Fibroblast of lung (primary cell): ENCODE measurements around the gene NOP9. TPM values are rescaled to one million over a fixed set of nuclear protein-coding genes. Genes with fewer than 3 reads are reported as not detected.
A peak's percentile ranks its signal among the peaks of the same experiment; 100 is the strongest.

Experiments used
- DNase-seq, 2 donors: peaks; one replicate each; pipeline versions ENCODE4 v3.0.0 to v3.0.0-alpha.2; 2010; ENCODE audit warnings: low read depth in 2 of 2
- H2AFZ ChIP-seq: 2 replicates; pipeline ENCODE4 v1.5.1; 2012; ENCODE audit warnings: low read length, control low read depth, inconsistent platforms
- H3K27ac ChIP-seq: 2 replicates; pipeline ENCODE4 v1.5.1; 2011; ENCODE audit warnings: low read length, control low read depth; ENCODE audit not compliant: insufficient read depth
- H3K27me3 ChIP-seq: 2 replicates; pipeline ENCODE4 v1.5.1; 2011; ENCODE audit warnings: mild to moderate bottlenecking, low read length; ENCODE audit not compliant: control insufficient read depth, insufficient read depth
- H3K36me3 ChIP-seq: 2 replicates; pipeline ENCODE4 v1.5.1; 2011; ENCODE audit warnings: low read length; ENCODE audit not compliant: control insufficient read depth, insufficient read depth
- H3K4me1 ChIP-seq: 2 replicates; pipeline ENCODE4 v1.5.1; 2011; ENCODE audit warnings: low read length; ENCODE audit not compliant: control insufficient read depth, insufficient read depth; ENCODE audit errors: extremely low read depth
- H3K4me2 ChIP-seq: 2 replicates; pipeline ENCODE4 v1.5.1; 2011; ENCODE audit warnings: low read length, control low read depth; ENCODE audit not compliant: insufficient read depth; ENCODE audit errors: extremely low read depth
- H3K4me3 ChIP-seq, 4 experiments: fragments of 200-600 bp in 1 of 4; sonication (generic) in 1 of 4; replicated peaks in 1 of 4; 2 replicates each; pipeline ENCODE4 v1.5.1; 2011 to 2016; ENCODE audit warnings: low read length in 4 of 4, low read depth in 3 of 4, mild to moderate bottlenecking in 3 of 4, control low read depth in 2 of 4, inconsistent platforms in 1 of 4, mixed read lengths in 1 of 4; ENCODE audit not compliant: insufficient read depth in 1 of 4; ENCODE audit errors: control extremely low read depth in 1 of 4
- H3K79me2 ChIP-seq: 2 replicates; pipeline ENCODE4 v1.5.1; 2012; ENCODE audit warnings: mild to moderate bottlenecking, low read length, inconsistent platforms; ENCODE audit not compliant: control insufficient read depth, insufficient read depth
- H3K9ac ChIP-seq: 2 replicates; pipeline ENCODE4 v1.5.1; 2011; ENCODE audit warnings: mild to moderate bottlenecking, low read length, control low read depth; ENCODE audit not compliant: insufficient read depth
- H3K9me3 ChIP-seq: 2 replicates; pipeline ENCODE4 v1.5.1; 2012; ENCODE audit warnings: low read depth, low read length; ENCODE audit not compliant: control insufficient read depth, insufficient read depth
- H4K20me1 ChIP-seq: 2 replicates; pipeline ENCODE4 v1.5.1; 2011; ENCODE audit warnings: low read length; ENCODE audit not compliant: control insufficient read depth, insufficient read depth; ENCODE audit errors: extremely low read depth
- EZH2 ChIP-seq: IDR thresholded peaks from 2 replicates; pipeline ENCODE4 v1.5.1; 2012; ENCODE audit warnings: low read length, control low read depth, mild to moderate bottlenecking; ENCODE audit errors: missing control alignments
- polyA plus RNA-seq, 2 donors: library from polyadenylated mRNA; depleted of rRNA in 1 of 2; stranded (reverse) in 1 of 2; unstranded in 1 of 2; fragments of >200 nt; gene quantifications; 2 replicates each; pipeline ENCODE4 v1.2.1, GENCODE V29; 2011 to 2012; ENCODE audit warnings: missing spikeins in 1 of 2
- total RNA-seq: library from RNA; depleted of rRNA; stranded (reverse); fragments of >200 nt; gene quantifications from 2 replicates; pipeline ENCODE4 v1.2.1, GENCODE V29; 2014
- TF ChIP-seq, protein P1 (sequence below), 2 donors: IDR thresholded peaks in 1 of 2; conservative IDR thresholded peaks in 1 of 2; 1 replicate in 1 of 2; 2 replicates in 1 of 2; pipeline ENCODE4 v1.5.1; 2011 to 2012; ENCODE audit warnings: low read length in 2 of 2, control low read depth in 1 of 2, inconsistent platforms in 1 of 2, low read depth in 1 of 2, mild to moderate bottlenecking in 1 of 2

The NOP9 gene
- total and polyA plus RNA-seq, 2 donors (not counting 1 experiment from before 2014, with no cell fraction given) = 8.0 to 16.2 TPM

DNA sequence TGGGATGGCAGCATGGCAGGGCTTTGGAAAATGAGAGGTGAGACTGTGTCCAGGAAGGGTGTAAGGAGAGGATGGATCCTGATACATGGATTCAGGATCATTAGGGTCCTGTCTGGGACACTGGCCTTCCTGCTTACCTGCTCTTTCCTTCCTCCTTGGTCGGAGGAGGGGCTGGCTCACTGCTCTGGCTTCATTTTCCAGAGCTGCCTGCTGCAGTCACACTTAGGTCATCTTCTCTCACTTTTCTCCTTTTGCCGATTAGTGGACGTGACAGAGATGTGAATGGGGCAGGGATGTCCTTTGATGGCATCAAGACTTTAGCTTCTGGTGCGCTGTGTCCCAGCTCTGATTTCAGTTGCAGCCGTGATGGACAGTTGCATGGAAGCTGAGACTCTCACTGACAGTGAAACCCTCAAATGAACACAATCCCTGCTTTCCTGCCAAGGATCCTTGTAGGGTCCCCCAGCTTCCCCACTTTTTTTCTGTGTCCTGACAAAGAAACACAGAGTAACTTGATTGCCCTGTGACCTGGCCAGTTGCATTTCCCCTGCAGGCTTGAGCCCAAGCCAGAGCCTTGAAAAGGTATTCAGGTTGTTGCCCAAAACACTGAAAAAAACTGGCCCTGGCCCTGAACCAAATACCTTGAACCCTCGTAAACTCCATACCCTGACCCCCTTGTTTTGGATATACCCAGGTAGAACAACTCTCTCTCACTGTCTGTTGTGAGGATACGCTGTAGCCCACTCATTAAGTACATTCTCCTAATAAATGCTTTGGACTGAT is 8.9 kb downstream of the NOP9 start:
- Histone ChIP-seq H3K27ac (no peak overlapping the region), H3K27me3 (no peaks in the 10 kb centered on the region), H2AFZ (no peak overlapping the region), H3K4me2 (no peak overlapping the region), H3K9me3 (no peaks in the 10 kb centered on the region), H4K20me1 (no peaks in the 10 kb centered on the region), H3K4me3 (no peak overlapping the region), H3K4me1 (peaks cover 12% of the 10 kb centered on the region), H3K36me3 (peaks cover 11% of the 10 kb centered on the region), H3K79me2 (no peaks in the 10 kb centered on the region), H3K9ac (no peak overlapping the region)
- TF ChIP-seq, protein P1, sequence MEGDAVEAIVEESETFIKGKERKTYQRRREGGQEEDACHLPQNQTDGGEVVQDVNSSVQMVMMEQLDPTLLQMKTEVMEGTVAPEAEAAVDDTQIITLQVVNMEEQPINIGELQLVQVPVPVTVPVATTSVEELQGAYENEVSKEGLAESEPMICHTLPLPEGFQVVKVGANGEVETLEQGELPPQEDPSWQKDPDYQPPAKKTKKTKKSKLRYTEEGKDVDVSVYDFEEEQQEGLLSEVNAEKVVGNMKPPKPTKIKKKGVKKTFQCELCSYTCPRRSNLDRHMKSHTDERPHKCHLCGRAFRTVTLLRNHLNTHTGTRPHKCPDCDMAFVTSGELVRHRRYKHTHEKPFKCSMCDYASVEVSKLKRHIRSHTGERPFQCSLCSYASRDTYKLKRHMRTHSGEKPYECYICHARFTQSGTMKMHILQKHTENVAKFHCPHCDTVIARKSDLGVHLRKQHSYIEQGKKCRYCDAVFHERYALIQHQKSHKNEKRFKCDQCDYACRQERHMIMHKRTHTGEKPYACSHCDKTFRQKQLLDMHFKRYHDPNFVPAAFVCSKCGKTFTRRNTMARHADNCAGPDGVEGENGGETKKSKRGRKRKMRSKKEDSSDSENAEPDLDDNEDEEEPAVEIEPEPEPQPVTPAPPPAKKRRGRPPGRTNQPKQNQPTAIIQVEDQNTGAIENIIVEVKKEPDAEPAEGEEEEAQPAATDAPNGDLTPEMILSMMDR (conservative IDR thresholded peaks at IDR 0.05 in 1 of 2, IDR thresholded peaks at IDR 0.05 in 1 of 2; ENCODE audit: low read depth in 1 of 2, low read length in 2 of 2) = no peak
- TF ChIP-seq EZH2 = no peak
- no peak for DNase-seq

DNA sequence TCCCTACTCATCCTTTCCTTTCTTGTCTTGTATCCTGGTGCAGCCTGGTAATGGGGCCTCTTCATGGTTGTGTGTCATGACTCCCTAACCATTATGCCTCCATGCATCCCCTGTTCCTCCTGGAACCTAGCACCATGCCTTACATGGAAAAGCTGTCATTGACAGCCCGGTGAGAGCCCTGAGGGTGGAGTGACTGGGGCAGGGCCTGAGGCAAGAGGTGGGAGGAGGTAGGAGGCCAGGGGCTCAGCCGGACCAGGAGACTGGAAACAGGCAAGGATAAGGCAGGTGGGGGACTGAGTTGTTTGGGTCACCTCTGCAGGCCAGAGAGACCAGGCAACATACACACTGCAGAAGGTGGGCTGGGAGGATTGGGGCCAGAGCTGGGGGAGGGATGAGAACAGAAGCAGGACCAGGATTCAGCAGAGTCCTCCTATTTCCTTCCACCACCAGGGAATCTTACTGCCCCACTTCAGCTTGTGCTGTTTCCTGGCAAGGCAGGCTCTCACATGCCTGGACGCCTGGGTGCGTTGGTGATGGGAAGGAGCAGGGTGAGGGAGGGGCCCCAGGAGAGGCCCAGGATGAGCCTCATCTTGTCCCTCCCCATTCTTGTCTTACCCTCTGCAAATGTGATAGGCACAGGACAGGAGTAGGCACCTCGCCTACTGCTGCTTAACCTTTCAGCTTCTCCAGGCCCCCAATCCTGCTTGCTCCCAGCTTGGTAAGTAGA is 10.1 kb downstream of the NOP9 start, which contains the start of gene LTB4R2:
LTB4R2 (plus strand) TSS at position 603 of the 727 bp plus-strand sequence. CDS start 525 bp downstream, outside the sequence.
- Histone ChIP-seq H3K27ac (peak within 1 kb of the TSS; percentile 10), H3K27me3 (no peaks in the 10 kb centered on the region), H3K36me3 (peaks cover 4% of the 10 kb centered on the region), H3K4me2 (peak within 1 kb of the TSS; percentile 51), H2AFZ (no peak within 1 kb of the TSS), H3K9ac (no peak within 1 kb of the TSS), H3K79me2 (no peaks in the 10 kb centered on the region), H3K4me3 (peak within 1 kb of the TSS in 1 of 4 experiments; percentile 42), H3K9me3 (no peaks in the 10 kb centered on the region), H4K20me1 (no peaks in the 10 kb centered on the region), H3K4me1 (peaks cover 12% of the 10 kb centered on the region)
- no peak for DNase-seq
- TF ChIP-seq, protein P1 (conservative IDR thresholded peaks at IDR 0.05 in 1 of 2, IDR thresholded peaks at IDR 0.05 in 1 of 2; ENCODE audit: low read depth in 1 of 2, low read length in 2 of 2) = no peak
- no peak for TF ChIP-seq EZH2

DNA sequence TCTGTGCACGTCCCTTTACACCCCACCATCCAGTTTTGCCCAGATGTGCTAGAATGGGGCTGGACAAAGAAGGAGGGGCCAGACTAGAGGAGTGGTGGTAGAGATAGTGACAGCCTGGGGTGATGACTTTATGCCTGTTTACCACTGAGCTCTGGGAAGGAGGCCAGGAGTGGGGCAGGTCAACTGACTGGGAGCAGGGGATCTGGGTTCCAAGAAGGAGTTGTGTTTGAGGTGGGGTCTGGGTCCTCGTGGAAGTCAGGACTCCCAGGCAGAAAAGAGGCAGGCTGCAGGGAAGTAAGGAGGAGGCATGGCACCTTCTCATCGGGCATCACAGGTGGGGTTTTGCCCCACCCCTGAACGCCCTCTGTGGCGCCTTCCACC is 10.6 kb downstream of the NOP9 start:
- no peak for TF ChIP-seq EZH2
- TF ChIP-seq, protein P1 (conservative IDR thresholded peaks at IDR 0.05 in 1 of 2, IDR thresholded peaks at IDR 0.05 in 1 of 2; ENCODE audit: low read depth in 1 of 2, low read length in 2 of 2) = no peak
- H4K20me1 ChIP-seq = no peaks in the 10 kb centered on the region
- H3K4me2 ChIP-seq = no peak overlapping the region
- H3K4me1 ChIP-seq = peaks cover 12% of the 10 kb centered on the region
- no peaks in the 10 kb centered on the region for H3K27me3 ChIP-seq
- no peaks in the 10 kb centered on the region for H3K9me3 ChIP-seq
- no peak overlapping the region for H3K9ac ChIP-seq
- peak overlapping the region in 1 of 4 experiments; percentile 42 for H3K4me3 ChIP-seq
- H2AFZ ChIP-seq = no peak overlapping the region
- H3K79me2 ChIP-seq = no peaks in the 10 kb centered on the region
- H3K36me3 ChIP-seq = peaks cover 3% of the 10 kb centered on the region
- DNase-seq = no peak
- H3K27ac ChIP-seq = peak overlapping the region; percentile 10
